Kidney epithelial cell (primary cell): ENCODE results near the gene GNPNAT1. TPM values are rescaled to one million over a fixed set of nuclear protein-coding genes. Genes with fewer than 3 reads are reported as not detected.

Experiments used
- DNase-seq: peaks from one replicate; pipeline ENCODE4 v3.0.0-alpha.2; 2010; ENCODE audit warnings: low read depth
- H3K27me3 ChIP-seq: 2 replicates; pipeline ENCODE4 v1.6.0; 2011; ENCODE audit warnings: low read length; ENCODE audit not compliant: control insufficient read depth, insufficient read depth
- H3K36me3 ChIP-seq: 2 replicates; pipeline ENCODE4 v1.5.1; 2011; ENCODE audit warnings: low read length; ENCODE audit not compliant: control insufficient read depth, insufficient read depth
- H3K4me3 ChIP-seq: 2 replicates; pipeline ENCODE4 v1.5.1; 2011; ENCODE audit warnings: low read depth, mild to moderate bottlenecking, control low read depth, low read length
- total RNA-seq: library from RNA; depleted of rRNA; stranded (reverse); fragments of >200 nt; gene quantifications from 2 replicates; pipeline ENCODE4 v1.2.3, GENCODE V29; 2015
- TF ChIP-seq, protein P1 (sequence below): IDR thresholded peaks from 2 replicates; pipeline ENCODE4 v1.5.1; 2011; ENCODE audit warnings: mild to moderate bottlenecking, moderate library complexity, low read length, control low read depth, inconsistent platforms; ENCODE audit not compliant: insufficient read depth, poor library complexity, severe bottlenecking

Gene GNPNAT1
- total RNA-seq, 1 donor from 2014 or later, result 41.3 TPM

DNA sequence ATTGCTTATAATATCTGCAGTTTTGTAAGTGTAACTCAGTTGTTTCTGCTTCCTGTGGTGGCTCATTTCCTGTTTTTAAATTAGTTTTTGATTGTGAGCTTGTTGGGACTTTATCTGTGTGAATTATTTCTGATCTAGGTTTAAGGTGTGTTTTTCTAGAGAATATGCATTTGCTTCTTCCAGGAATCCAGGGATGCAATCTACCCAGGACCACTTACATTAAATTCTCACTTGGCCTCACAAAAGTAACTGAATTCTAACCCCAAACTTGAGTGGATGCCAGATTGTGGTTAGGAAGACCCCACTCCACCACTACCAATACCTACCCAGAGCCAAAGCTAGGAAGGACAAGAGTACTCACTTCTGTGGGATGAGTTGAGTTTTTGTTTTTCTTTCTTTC is 49.5 kb downstream of the GNPNAT1 start:
- no peak for DNase-seq
- Histone ChIP-seq H3K36me3 (no peaks in the 10 kb centered on the region), H3K4me3 (no peak overlapping the region), H3K27me3 (no peaks in the 10 kb centered on the region)
- TF ChIP-seq, protein P1, sequence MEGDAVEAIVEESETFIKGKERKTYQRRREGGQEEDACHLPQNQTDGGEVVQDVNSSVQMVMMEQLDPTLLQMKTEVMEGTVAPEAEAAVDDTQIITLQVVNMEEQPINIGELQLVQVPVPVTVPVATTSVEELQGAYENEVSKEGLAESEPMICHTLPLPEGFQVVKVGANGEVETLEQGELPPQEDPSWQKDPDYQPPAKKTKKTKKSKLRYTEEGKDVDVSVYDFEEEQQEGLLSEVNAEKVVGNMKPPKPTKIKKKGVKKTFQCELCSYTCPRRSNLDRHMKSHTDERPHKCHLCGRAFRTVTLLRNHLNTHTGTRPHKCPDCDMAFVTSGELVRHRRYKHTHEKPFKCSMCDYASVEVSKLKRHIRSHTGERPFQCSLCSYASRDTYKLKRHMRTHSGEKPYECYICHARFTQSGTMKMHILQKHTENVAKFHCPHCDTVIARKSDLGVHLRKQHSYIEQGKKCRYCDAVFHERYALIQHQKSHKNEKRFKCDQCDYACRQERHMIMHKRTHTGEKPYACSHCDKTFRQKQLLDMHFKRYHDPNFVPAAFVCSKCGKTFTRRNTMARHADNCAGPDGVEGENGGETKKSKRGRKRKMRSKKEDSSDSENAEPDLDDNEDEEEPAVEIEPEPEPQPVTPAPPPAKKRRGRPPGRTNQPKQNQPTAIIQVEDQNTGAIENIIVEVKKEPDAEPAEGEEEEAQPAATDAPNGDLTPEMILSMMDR, result no peak

DNA sequence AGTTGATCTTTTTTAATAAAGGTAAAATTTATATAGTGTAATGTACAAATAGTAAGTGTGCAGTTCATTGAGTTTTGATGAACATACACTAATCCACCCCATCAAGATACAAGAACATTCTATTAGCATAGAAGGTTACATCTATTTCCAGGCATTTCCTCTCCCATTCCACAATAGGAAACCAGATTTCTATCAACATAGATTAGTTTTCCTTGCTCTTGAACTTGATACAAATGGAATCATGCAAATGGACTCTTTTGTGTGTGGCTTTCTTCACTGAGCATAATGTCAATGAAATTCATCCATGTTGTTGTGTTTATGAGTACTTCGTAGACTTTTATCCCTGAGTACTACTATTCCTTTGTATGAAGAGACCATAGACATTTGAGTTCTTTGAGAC is 50.7 kb downstream of the GNPNAT1 start:
- TF ChIP-seq, protein P1, result no peak
- Histone ChIP-seq H3K4me3 (no peak overlapping the region), H3K36me3 (no peaks in the 10 kb centered on the region), H3K27me3 (no peaks in the 10 kb centered on the region)
- DNase-seq, result no peak

DNA sequence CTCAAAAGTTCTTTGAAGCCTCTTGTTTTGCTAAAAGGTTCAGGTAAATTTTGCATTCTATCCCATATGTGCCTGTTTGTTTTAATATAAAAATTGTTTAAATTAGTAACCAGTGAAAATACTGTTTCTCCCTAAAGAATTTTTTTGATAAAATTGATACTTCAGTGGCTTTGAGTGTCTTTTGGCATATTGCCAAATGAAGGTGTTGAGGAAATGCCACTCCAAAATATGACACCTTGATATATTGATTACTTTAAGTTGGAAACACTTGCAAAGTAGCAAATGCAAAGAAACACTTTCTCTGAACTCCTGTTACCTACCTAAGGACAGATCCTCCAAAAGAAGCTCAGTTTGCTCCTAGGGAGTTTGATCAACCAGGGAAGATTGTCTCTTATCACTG is 53.0 kb downstream of the GNPNAT1 start:
- DNase-seq, result no peak
- Histone ChIP-seq H3K36me3 (no peaks in the 10 kb centered on the region), H3K27me3 (no peaks in the 10 kb centered on the region), H3K4me3 (no peak overlapping the region)
- TF ChIP-seq, protein P1, result no peak

DNA sequence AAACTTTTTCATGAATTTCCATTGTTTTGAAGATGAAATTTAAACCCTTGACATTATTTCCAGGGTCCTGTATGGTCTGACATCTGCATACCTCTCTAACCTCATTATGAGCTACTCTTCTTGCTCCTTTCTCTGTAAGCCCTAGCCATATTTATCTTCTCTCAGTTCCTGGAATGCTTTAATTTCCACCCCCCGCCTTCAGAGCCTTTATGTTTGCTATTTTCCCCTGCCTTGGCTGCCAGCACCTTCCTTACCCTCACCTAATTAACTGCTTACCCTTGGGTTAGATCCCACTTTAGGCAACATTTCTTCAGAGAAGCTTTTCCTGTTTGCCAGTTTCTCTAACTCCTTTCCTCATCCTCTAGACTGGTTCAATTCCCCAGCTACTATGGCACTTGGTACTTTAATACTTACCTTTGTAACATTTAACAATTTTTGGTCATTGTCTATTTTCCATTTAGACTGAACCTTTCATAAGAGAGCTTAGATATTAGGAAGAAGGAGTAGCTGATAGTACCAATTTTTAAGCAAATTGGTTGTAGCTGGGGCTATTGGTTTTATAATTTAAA is 55.4 kb downstream of the GNPNAT1 start:
- H3K4me3 ChIP-seq, result no peak overlapping the region
- DNase-seq, result no peak
- TF ChIP-seq, protein P1, result no peak
- H3K36me3 ChIP-seq, result no peaks in the 10 kb centered on the region
- H3K27me3 ChIP-seq, result no peaks in the 10 kb centered on the region

DNA sequence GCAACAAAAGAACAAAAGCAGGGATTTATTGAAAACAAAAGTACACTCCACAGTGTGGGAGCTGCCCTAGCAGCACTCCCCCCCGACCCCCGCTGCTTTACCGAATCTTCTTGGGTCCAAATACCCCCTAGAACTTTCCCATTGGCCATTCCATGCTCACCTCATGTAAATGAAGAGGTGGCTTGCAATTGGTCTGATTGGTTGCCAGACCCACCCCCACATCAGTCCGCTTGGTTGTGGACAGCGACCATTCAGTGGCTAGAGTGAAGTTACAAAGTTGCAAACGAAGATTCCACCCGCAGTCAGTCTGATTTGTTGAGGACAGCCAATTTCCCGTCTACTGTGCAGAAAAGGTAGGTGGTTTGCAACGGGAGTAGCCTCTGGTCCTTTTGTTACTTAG is 57.6 kb downstream of the GNPNAT1 start:
- TF ChIP-seq, protein P1, result no peak
- DNase-seq, result no peak
- H3K36me3 ChIP-seq, result no peaks in the 10 kb centered on the region
- no peak overlapping the region for H3K4me3 ChIP-seq
- no peaks in the 10 kb centered on the region for H3K27me3 ChIP-seq

DNA sequence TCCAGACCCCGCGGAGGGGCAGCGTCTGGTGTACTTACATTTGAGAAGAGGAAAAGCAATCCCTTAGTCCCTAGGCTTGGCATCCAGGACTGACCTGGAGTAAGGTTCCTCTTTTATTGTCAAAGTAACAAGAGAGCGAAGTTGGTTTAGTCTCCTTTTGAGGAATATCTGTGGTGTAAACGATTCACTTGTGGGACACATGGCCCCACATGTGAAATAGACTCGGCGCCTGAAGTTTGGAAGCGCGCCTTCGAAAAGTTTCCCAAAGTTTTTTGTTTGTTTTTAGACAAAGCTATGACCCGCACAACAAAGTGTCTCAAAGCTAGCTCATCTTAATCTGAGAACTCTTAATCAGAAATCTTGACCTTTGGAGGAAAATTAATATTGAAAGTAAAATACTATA is 60.7 kb downstream of the GNPNAT1 start:
- H3K4me3 ChIP-seq, result peak overlapping the region; percentile 74
- TF ChIP-seq, protein P1, result no peak
- DNase-seq, result no peak
- H3K27me3 ChIP-seq, result no peaks in the 10 kb centered on the region
- no peaks in the 10 kb centered on the region for H3K36me3 ChIP-seq
